Fibroblast of gingiva (primary cell): ENCODE results near the gene HBZ.
"Not testable (repeated sequence)": the region's sequence is repeated elsewhere in the genome, so short reads cannot be mapped to it uniquely, and the experiment has no call there.

ENCODE experiments used
- DNase-seq: peaks from one replicate; pipeline ENCODE4 v3.0.0-alpha.2; 2011; ENCODE audit warnings: low read depth

The HBZ gene

DNA sequence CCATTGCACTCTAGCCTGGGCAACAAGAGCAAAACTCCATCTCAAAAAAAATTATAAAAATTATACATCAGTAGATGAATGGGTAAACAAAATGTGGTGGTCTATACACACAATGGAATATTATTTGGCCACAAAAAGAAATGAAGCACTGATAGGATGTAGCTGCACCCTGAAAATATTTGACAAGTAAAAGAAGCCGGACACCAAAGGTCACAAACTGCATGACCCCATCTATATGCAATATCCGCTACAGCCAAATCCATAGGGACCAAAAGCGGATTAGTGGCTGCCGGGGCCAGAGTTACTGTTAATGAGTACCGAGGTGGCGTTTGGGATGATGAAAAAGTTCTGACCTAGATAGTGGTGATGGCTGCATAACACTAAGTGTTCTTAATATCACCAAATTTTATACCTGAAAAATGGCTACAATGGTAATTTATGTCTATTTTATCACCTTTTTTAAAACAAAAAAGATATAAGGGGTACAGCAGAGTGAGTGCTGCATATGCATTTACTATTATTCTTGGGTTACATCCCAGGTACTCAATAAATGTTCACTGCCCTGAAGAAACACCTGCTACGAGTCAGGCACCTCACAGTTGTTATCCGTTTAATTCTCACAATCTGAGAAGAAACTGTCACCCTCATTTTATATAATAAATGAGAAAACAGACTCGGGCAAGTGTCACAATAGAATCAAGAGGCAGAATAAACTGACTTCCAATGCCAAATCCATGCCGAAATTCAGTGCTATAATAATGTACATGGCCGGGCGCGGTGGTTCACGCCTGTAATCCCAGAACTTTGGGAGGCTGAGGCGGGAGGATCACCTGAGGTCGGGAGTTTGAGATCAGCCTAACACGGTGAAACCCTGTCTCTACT lies 27.0 kb downstream of the HBZ start:
- DNase-seq, result no peak

DNA sequence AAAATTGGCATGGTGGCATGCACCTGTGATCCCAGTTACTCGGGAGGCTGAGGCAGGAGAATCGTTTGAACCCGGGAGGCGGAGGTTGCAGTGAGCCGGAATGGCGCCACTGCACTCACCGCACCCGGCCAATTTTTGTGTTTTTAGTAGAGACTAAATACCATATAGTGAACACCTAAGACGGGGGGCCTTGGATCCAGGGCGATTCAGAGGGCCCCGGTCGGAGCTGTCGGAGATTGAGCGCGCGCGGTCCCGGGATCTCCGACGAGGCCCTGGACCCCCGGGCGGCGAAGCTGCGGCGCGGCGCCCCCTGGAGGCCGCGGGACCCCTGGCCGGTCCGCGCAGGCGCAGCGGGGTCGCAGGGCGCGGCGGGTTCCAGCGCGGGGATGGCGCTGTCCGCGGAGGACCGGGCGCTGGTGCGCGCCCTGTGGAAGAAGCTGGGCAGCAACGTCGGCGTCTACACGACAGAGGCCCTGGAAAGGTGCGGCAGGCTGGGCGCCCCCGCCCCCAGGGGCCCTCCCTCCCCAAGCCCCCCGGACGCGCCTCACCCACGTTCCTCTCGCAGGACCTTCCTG lies 27.7 kb downstream of the HBZ start, which contains the start of gene HBQ1:
Gene HBQ1, plus strand, starts transcription at position 359 of the 575 bp plus-strand sequence. Its CDS starts 28 bp downstream, at position 387.
- no peak for DNase-seq

DNA sequence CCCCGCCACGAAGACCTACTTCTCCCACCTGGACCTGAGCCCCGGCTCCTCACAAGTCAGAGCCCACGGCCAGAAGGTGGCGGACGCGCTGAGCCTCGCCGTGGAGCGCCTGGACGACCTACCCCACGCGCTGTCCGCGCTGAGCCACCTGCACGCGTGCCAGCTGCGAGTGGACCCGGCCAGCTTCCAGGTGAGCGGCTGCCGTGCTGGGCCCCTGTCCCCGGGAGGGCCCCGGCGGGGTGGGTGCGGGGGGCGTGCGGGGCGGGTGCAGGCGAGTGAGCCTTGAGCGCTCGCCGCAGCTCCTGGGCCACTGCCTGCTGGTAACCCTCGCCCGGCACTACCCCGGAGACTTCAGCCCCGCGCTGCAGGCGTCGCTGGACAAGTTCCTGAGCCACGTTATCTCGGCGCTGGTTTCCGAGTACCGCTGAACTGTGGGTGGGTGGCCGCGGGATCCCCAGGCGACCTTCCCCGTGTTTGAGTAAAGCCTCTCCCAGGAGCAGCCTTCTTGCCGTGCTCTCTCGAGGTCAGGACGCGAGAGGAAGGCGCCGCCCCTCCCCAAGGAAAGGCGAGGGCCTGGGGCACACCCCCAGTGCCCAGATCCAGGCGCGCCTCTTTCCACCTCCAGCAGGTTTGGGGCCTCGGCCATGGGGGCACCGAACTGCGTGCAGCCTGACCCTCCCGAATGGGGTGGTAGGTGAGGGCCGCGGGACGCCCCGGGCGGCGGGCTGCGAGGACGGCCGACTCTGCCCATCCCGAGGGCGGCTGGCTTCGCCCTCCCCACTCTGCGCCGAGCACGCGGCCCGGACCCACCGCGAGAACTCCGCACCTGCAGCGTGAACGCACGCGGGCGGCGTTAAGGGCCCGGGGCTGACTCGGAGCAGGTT lies 28.5 kb downstream of the HBZ start:
- peak; percentile 34 for DNase-seq

DNA sequence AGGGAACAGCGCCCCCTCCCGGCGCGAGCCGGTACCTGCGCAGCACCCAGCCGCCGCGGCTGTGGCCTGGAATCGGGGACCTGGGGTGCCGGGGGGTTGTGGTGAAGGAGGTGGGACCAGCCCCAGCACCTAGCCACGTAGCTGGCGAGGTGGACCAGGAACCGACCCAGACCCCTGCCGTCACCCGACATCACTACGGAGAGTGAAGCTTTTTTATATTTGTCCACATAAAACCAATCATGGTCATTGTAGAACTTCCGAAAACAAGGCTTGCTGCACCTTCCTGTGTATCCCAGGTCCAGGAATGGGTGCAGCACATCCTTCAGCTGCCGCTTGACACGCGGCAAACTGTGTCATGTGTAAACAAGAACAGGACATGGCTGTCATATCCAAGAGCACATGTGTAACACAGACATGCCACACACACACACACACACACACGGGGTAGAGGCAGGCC lies 29.1 kb downstream of the HBZ start:
- DNase-seq, result no peak

DNA sequence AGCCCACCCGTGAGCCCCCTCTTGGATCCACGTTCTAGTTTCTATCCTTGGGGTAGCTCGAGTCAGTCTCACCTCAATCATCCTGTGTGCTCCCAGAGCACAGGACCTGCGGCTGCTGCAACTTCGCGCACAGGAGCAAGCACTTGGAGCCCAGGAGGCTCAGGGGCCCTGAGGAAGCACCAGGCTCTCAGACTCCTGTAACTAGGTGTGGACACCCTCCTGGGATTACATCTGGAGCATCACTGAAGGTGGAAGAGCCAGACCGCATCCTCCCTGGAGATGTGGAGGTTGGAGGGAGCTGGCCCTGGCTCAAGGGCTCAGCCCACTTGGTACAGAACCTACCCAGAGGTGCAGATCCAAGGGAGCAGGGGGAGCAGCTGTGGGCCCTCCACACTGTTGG lies 30.6 kb downstream of the HBZ start:
- no peak for DNase-seq

DNA sequence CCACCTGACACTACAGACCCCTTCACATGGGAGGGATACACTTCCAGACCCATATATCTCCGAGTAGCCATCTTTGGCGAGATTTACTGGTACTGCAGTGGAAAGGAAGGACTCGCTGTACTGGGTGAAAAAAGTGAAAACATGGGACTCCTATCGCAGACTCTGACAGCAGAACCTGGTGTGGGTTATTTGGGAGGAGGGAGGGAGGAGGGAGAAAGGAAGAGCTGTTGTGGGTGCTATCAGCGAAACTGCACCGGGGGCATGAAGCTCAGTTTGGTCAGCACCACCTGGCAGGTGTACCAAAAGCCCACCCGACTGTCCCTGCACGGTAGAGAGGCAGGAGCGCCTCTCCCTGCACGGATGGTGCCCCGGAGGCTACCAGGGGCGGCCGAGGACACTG lies 32.8 kb downstream of the HBZ start:
- no peak for DNase-seq

DNA sequence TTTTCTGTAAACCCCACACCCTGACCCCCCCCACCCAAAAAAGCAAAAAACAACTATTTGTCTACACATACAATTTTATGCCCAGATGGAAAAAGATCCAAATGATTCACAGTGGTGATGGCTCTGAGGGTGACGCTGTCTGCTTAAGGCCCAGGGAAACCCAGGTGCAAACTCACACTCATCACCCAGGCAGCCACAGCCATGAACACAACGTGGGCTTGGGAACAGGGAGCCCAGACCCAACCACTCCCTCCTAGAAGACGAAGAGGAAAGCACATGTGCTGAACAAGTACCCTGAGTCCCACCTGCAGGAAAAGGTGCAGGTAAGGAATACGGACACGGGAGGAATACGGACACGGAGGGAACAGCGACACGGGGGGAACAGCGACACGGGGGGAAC lies 33.2 kb downstream of the HBZ start:
- DNase-seq, result no peak

DNA sequence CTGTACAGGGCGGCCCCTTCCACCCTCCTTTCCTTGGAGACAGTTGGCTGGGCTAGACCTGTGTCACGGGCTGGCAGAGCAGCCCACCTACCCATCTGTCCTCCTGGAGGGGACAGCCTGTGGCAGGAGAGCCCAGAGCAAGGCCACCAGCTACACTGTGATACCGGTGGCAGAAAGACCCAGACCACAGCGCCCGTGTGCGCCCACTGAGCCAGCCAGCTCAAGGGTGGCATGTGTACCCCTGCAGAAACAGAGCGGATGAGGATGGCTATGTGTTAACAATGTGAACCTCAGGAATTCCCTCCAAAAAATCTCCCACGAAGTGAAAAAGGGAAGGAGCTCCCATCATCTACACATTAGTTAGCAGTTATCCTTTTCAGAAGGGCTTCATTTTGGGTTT lies 34.9 kb downstream of the HBZ start:
- no peak for DNase-seq

DNA sequence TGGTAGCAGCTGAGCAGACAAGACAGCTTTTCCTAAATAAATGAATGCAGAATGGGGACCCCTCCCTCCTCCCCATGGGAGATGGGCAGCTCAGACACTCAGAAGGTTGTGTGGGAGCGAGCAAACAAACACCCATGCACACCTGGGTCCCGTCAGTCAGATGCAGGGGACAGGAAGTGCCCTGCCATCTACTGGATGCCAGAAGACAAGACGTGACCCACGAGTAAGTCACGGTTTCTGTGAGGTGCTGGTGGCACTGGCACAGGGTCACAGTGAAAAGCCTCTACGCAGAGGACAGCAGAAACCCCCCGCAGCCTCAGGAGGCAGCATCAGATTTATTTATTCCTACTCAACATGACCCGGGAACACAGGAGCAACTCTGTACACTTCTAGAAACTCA lies 36.2 kb downstream of the HBZ start:
- DNase-seq, result no peak

DNA sequence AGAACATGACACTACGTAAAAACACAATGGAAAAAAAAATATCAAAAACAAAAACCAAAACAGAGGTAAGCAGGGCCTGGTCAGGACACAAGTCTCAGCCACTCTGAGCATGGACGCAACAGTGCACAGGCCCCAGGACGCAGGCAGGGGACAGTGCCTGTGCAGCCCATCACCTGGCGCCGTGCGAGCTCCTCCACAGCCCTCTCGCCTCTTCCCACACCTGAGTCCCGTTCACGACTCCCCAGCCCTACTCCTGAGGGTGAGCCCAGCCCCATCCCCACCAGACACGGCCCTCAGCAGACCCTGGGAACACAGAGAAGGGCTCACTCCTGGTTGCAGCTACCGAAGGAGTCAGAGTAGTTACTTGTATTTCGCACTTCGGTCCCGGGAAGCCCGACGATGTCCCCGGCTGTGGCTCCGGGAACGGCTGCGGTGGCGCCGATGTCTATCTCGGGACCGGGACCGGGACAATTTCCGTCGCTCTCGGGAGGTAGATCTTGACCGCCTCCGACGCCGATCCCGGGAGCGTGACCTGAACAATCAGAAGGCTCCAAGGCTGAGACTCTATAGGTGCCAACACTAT lies 37.3 kb downstream of the HBZ start:
- DNase-seq, result no peak

DNA sequence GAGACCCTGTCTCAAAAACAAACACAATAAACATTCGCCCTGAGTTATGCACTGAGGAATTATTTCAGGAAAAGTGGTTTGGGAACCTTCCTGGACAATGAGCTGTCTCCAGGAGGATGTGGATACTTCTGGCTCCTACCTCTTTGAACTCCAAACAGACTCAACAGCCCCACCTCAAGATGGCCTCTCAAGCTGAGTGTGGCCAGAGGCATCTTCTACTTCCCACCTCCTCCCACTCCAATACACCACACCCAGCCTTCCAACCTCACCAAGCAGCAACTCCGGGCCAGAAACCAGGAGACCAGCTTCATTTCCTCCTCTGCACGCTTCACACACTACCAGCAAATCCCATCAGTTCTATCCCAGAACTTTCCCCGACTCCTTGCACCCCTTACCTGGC lies 39.4 kb downstream of the HBZ start:
- no peak for DNase-seq

DNA sequence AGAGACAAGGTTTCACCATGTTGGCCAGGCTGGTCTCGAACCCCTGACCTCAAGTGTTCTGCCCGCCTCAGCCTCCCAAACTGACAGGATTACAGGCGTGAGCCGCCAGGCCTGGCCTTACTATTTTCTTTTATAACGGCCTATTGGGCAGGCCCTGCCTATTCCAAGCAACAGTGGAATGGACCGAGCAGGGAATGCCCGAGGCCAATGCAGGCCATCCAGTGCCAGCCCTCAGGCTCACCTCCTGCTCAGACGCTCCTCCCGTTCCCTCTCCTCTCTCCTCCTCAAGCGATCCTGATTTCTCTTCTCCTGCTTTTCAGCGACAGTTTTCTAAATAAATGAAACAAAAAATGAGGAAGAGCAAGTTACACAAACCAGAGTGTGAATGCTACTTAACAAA lies 40.2 kb downstream of the HBZ start:
- no peak for DNase-seq

DNA sequence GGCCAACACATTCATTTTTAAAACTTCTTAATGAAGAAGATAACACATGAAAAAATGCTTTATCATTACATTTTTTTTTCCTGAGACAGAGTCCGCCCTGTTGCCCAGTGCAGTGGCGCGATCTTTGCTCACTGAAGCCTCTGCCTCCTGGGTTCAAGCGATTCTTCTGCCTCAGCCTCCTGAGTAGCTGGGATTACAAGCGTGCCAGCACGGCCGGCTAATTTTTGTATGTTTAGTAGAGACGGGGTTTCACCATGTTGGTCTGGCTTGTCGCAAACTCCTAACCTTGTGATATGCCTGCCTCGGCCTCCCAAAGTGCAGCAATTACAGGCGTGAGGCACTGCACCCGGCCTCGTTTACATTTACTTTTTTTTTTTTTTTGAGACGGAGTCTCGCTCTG lies 41.0 kb downstream of the HBZ start:
- no peak for DNase-seq

DNA sequence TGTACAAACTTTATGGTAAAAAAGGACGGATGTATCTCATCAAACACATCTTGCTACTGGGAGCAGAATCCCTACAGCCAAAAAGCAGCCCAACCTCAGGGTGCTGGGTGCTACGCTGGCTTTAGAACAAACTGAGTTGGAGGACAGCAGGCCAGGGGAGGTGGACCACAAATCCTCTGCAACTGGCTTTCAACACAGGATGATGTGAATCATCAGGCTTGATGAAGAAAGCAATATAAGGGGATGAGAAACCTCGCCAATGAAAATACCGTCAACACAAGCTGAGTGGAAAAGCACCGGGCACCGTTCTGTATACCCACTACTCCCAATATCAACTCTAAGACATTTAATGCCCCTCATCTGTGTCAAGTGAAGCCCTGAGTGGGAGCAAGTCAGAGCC lies 42.1 kb downstream of the HBZ start:
- peak; percentile 21 for DNase-seq

DNA sequence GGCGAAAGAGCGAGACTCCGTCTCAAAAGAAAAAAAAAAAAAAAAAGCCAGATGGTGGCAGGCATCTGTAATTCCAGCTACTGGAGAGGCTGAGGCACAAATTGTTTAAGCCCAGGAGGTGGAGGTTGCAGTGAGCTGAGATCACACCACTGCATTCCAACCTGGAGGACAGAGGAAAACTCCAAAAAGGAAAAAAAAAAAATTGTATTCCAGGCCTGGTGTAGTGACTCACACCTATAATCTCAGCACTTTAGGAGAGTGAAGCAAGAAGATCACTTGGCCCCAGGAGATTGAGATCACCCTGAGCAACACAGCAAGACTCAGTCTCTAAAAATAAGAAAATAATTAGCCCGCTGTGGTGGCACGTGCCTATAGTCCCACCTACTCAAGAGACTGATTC lies 47.9 kb downstream of the HBZ start:
- peak; percentile 32 for DNase-seq

DNA sequence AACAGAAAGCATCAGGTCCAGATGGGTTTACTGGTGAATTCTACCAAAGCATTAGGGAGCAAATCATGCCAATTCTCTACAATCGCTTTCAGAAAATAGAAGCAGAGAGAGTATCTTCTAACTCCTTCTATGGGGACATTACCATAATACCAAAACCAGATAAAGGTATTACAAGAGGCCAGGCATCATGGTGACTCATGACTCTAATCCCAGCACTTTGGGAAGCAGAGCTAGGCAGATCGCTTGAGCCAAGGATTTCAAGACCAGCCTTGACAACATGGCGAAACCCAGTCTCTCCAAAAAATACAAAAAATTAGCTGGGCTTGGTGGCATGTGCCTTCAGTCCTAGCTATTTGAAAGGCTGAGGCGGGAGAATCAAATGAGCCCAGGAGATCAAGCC lies 50.8 kb downstream of the HBZ start:
- DNase-seq, result no peak

DNA sequence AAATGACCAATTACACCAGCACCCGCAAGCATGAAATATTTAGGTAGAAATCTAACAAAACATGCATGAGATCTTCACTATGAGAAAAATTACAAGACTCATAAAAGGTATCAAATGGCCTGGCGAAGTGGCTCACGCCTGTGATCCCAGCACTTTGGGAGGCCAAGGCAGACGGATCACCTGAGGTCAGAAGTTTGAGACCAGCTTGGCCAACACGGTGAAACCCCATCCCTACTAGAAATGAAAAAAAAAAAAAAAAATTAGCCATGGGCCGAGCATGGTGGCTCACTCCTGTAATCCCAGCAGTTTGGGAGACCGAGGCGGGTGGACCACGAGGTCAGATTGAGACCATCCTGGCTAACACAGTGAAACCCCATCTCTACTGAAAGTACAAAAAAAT lies 51.6 kb downstream of the HBZ start:
- DNase-seq, result not testable (repeated sequence)
